GM19043 (cell line): Measurements from ENCODE around the gene RAE1.

Experiments used
- ATAC-seq: cut with Tn5 transposase; IDR thresholded peaks from one replicate; pipeline ENCODE4 v1.9.1; 2021; ENCODE audit warnings: low read depth; ENCODE audit not compliant: unreplicated experiment

RAE1 gene

GRCh38 chr20:57398231-57398821, 47.3 kb downstream of the RAE1 start:
- ATAC-seq, result peak; percentile 53

- no peak for ATAC-seq
These were observed 48.0 kb downstream of the RAE1 start for GRCh38 chr20:57398901-57399535.

GRCh38 chr20:57399587-57400155, 48.6 kb downstream of the RAE1 start:
- ATAC-seq, result peak; percentile 30

GRCh38 chr20:57400231-57400701, 49.2 kb downstream of the RAE1 start:
- no peak for ATAC-seq

GRCh38 chr20:57400821-57401564, 49.9 kb downstream of the RAE1 start:
- no peak for ATAC-seq

- ATAC-seq, result no peak
These were observed 50.5 kb downstream of the RAE1 start for GRCh38 chr20:57401565-57401918.

GRCh38 chr20:57402206-57403125, 51.4 kb downstream of the RAE1 start:
- no peak for ATAC-seq

GRCh38 chr20:57403216-57403615, 52.2 kb downstream of the RAE1 start:
- ATAC-seq, result no peak

- no peak for ATAC-seq
These were observed 53.0 kb downstream of the RAE1 start for GRCh38 chr20:57404006-57404405.

- no peak for ATAC-seq
These were observed 53.5 kb downstream of the RAE1 start for GRCh38 chr20:57404419-57405072.

- no peak for ATAC-seq
These were observed 54.4 kb downstream of the RAE1 start for GRCh38 chr20:57405236-57406016.

- no peak for ATAC-seq
These were observed 56.5 kb downstream of the RAE1 start for GRCh38 chr20:57407541-57407956.

- no peak for ATAC-seq
These were observed 57.1 kb downstream of the RAE1 start for GRCh38 chr20:57408131-57408530.

GRCh38 chr20:57408536-57409233, 57.6 kb downstream of the RAE1 start:
- ATAC-seq, result no peak

- ATAC-seq, result no peak
These were observed 58.2 kb downstream of the RAE1 start for GRCh38 chr20:57409316-57409671.

- ATAC-seq, result no peak
These were observed 58.8 kb downstream of the RAE1 start for GRCh38 chr20:57409672-57410397.

GRCh38 chr20:57410398-57410920, 59.4 kb downstream of the RAE1 start:
- ATAC-seq, result no peak

- ATAC-seq, result no peak
These were observed 59.9 kb downstream of the RAE1 start for GRCh38 chr20:57410924-57411323.
